Fibroblast of gingiva (primary cell): ENCODE measurements around the gene RFX8.
"Not testable (repeated sequence)": the region's sequence is repeated elsewhere in the genome, so short reads cannot be mapped to it uniquely, and the experiment has no call there.

Experiments
- DNase-seq: peaks from one replicate; pipeline ENCODE4 v3.0.0-alpha.2; 2011; ENCODE audit warnings: low read depth

RFX8 gene

DNA sequence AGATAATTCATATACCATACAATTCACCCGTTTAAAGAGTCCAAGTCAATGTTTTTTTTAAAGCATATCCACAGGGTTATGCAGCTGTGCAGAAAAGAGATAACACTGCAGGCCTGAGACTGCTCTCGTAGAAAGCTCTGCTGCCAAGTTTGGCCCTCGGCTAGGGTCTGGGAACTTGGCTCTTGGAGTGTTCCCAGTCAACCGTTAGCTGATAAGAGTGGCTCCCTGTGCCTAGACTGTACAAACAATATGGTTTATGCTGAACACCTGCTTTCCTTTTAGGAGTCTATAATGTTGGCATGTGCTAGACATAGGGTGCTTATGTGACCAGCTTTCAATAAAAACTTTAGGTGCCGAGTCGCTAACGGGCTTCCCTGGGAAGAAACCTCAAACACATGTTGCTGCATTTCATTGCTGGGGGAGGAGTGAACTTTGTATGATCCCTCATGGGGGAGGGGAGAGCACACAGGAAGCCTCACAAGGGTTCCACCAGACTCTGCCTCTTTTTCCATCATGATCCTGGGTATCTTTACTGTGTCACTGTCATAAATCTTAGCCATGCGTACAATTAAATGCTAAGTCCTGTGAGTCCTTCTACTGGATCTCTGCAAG lies 34.7 kb downstream of the RFX8 start:
- no peak for DNase-seq

- no peak for DNase-seq
These were observed 35.2 kb downstream of the RFX8 start for GRCh38 chr2:101439716-101440115.

- DNase-seq, result not testable (repeated sequence)
These were observed 36.4 kb downstream of the RFX8 start for GRCh38 chr2:101438555-101438954.

DNA sequence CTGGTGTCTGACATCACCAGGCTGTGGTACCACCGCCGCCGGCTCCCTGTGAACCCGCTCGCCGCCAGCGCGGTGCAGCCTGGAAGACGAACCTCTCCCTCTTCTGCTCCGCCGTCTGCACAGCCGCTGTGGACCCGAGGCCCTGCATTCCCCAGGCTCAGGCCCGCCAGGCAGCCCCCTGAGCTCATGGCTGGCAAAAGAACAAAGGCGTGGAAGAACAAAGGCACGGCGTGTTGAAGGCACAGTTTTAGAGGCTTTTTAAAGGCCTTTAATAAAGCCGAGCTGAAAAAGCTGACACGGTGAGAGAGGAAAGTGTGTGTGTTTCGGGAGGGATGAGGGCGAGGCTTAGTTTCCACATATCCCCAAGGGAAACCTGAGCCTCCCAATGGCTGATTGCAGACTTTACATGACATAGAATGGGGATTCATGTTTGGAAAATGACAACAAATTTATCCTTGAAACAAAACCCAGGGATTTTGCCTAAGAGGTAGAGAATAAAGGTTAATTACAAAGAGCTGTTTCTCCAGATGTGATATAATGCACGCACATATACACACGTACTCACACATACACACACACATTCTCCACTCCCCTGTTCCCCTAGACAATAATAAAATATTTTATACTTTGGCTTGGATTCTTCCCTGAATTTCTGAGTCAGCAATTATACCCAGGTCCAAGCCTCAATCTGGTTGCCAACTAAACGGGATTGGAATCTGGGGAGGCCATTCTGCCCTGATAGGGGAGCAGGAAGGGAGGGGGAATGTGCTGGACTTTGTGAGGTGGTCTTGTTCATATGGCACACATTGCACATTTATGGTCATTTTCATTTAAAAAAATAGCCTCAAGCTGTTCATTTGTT lies 39.7 kb downstream of the RFX8 start:
- DNase-seq, result peak; percentile 70

- no peak for DNase-seq
These were observed 41.4 kb downstream of the RFX8 start for GRCh38 chr2:101433465-101433864.

DNA sequence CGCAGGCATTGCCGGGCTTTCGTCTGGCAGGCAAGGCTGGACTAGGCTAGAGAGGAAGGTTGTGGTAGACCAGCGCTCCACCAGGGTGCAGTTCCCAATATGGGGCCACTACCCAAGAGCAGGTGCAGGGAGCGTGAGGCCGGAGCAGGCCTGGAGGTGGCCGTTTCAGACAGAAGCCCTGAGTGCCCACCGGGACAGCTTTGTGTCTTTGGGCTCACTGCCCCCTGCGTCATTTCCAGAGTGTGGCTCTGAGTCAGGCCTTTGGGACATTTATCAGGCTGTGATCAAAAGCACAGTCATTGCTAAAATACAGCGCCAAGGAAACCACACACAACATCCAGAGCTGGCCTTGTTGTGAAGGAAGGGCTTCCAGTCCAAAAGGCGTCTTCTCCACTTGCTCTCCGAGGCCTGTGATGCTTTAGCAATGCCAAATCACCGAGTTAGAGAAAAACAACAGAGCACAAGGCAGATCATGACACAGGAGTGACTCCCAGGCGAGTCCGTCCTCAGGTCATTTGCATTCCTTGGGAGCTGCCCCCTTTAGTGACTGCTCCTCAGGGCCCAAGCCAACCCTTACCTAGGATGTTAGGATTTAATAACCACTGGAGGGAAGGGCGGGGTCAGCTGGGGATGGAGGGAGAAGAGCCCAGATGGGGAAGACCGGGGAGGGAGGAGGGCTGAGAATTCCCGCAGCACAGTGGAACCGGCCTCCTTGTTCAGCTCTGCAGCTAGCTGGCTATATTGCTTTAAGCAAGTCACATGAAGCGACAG lies 42.3 kb downstream of the RFX8 start:
- no peak for DNase-seq

DNA sequence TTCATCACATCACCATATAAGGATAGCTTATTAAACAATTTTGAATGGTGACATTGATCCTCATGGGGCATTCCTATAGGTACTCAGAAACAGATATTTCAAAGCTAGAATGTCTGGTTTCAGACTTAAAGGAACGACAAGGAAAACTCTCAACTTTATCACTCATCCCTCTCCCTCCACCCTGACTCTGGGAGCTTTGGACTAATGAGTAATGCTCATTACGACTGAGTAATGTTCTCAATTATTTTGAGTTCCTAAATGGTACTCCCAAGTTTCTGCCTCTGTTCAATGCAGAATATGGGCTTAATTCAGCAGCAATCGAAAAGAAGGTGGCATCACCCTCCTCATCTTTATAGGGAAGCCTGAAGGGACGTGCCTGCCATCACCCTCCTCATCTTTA lies 43.4 kb downstream of the RFX8 start:
- DNase-seq, result no peak

DNA sequence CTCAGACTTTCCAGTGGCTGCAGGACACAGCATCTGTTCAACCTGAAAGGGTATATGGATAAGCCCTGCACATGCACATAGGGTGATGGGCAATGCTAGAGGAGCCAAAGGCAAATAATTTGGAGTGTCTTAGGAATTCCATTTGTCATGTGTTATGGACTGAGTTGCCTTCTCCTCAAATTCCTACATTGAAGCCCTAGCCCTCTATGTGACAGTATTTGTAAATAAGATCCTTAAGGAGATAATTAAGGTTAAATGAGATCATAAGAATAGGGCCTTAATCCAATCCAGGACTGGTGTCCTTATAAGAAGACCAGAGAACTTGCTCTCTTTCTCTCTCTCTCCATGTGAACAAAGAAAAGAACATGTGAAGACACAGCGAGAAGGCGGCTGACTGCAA lies 44.8 kb downstream of the RFX8 start:
- DNase-seq, result no peak

GRCh38 chr2:101429453-101429852 lies 45.5 kb downstream of the RFX8 start:
- no peak for DNase-seq

DNA sequence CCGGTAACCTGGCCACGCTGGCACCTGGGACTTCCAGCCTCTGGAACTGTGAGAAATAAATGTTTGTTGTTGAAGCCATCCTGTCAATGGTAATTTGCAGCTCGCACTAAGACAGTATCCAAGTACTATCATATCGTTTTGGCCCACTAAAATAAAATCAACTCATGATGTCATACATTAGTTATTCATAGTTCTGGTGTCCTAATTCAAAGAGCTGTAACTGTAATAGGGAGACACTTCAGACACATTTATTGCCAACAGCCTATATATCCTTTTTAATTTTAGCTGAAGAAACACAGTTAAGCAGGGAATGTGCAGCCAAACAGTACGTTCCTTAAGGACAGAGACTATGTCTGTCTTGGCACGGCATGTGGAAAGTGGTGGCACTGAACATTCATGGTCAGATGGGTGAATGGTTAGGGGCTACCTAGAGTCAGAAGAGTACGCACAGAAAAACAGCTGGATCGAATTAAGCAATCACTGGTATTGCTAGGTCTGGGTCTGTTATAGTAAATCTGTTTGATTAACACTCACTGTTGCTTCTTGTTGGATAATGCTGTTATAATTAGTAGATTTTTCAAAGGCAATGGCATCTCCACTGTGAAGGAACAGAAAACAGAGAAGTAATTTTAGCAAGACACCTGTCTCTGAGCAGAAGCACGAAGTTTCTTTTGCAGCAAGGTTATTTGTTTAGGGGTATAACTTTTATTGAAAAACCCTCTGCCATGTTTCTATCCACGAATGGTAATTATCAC lies 46.3 kb downstream of the RFX8 start:
- no peak for DNase-seq

DNA sequence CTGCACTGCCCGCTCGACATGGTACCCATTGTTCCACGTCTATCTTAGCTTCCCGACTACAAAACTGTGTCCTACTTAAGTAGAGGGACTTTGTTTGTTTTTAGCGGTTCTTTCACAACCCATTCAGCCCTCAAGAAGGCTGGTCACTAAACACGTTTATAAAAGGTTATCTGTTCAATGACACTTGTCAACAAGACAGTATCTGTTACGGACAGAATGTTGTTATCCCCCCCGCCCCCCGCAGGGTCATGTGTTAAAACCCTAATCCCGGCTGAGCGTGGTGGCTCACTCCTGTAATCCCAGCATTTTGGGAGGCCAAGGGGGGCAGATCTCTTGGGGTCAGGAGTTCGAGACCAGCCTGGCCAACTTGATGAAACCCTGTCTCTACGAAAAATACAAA lies 47.2 kb downstream of the RFX8 start:
- no peak for DNase-seq

- no peak for DNase-seq
These were observed 47.7 kb downstream of the RFX8 start for GRCh38 chr2:101427240-101427639.

GRCh38 chr2:101426822-101427221 lies 48.1 kb downstream of the RFX8 start:
- DNase-seq, result no peak

DNA sequence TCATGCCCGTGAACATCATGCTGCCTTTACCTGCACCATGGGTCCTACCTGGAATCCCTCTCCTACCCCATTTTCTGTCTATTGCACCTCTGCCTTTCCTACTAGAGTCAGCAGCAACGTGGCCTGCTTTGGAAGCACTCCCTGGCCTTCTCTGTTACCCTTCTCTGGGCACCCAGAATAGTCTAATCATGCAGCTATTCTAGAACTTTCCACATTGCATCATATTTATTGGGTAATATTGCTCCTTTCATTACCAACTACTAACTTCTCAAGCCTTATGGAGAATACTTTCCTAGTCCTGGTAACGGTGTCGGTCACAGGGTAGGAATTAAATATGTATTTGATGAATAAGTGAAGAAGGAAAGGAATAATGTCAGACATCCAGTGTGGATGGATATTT lies 54.3 kb downstream of the RFX8 start:
- peak; percentile 48 for DNase-seq

GRCh38 chr2:101419096-101419663 lies 55.7 kb downstream of the RFX8 start:
- peak; percentile 60 for DNase-seq

- DNase-seq, result no peak
These were observed 56.3 kb downstream of the RFX8 start for GRCh38 chr2:101418460-101419095.

DNA sequence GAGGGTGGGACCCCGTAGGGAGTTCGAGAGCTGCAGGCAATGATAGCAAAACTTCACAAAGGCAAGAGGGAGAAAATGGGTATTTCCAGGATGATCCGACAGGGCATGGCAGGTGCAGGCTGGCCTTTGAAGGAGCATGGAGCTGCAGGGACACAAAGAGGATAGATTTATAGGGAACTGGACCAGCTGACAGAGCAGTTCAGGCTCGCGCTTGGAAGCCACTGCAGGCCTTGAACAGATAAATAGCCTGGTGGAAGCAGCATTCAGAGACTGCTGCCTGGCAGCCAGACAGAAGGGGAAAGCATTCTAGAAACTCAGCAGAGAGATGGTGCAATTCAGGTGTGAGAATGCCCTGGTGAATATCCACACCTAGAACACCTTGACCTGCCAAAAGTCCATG lies 58.3 kb downstream of the RFX8 start:
- DNase-seq, result no peak

DNA sequence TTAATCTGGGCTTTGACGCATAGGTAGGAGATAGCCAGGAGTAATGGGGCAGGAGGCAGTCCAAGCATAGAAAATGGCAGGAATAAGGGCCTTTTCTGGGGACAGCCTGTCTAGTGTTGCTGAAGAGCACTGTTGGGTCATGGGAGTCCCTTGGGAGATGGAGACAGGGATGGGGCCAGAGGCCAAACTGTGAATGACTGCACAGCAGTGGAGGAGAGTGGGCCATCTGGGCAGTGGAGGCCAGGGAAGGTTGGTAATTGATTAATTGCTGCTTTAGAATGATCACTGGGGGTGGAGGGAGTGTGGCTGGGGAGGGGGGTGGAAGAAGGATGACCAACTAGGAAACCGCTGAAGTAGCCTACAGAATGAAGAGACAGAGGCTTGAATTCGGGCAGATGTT lies 59.0 kb downstream of the RFX8 start:
- no peak for DNase-seq

DNA sequence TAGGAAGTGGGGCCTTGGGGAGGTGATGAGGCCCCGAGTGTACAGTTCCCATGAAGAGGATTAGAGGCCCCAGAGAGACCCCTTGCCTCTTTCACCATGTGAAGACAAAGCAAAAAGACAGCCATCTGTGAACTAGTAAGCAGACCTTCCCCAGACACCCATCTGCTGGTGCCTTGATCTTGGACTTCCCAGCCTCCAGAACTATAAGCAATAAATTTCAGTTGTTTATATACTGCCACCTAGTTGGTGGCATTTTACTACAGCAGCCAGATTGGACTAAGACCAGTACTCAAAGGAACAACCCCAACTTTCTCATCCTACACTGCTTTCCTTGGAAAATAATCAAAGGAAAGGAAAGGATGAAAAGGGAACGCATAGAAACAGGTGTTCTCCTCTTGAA lies 59.7 kb downstream of the RFX8 start:
- DNase-seq, result no peak

- DNase-seq, result no peak
These were observed 62.7 kb downstream of the RFX8 start for GRCh38 chr2:101412092-101412694.

- DNase-seq, result no peak
These were observed 64.2 kb downstream of the RFX8 start for GRCh38 chr2:101410746-101411145.
